Lower lobe of right lung (tissue), 2 donors: ENCODE results near the gene RASSF5. TPM values are rescaled to one million over a fixed set of nuclear protein-coding genes. Genes with fewer than 3 reads are reported as not detected.

Source experiments
- ATAC-seq, 2 donors: fragments of 200-7000 bp; cut with Tn5 transposase; one replicate each; pipeline ENCODE4 v1.9.1; 2020 to 2022; ENCODE audit warnings: mild to moderate bottlenecking in 2 of 2, moderate library complexity in 2 of 2
- DNase-seq: peaks from one replicate; pipeline ENCODE4 v3.0.0-alpha.2; 2020
- H3K27ac ChIP-seq: fragments of 200-600 bp; one replicate; pipeline ENCODE4 v1.8.0; 2022
- H3K27me3 ChIP-seq: fragments of 200-600 bp; one replicate; pipeline ENCODE4 v1.8.0; 2022; ENCODE audit warnings: low read depth
- H3K36me3 ChIP-seq: fragments of 200-600 bp; one replicate; pipeline ENCODE4 v1.8.0; 2022; ENCODE audit warnings: mild to moderate bottlenecking
- H3K4me1 ChIP-seq: fragments of 200-600 bp; one replicate; pipeline ENCODE4 v1.8.0; 2022
- H3K4me3 ChIP-seq: fragments of 200-600 bp; one replicate; pipeline ENCODE4 v1.8.0; 2022; ENCODE audit warnings: mild to moderate bottlenecking
- H3K9me3 ChIP-seq: fragments of 200-600 bp; one replicate; pipeline ENCODE4 v1.8.0; 2022
- CTCF ChIP-seq: fragments of 200-600 bp; IDR thresholded peaks from one replicate; pipeline ENCODE4 v1.8.0; 2022; ENCODE audit warnings: antibody characterized with exemption, mild to moderate bottlenecking
- intact Hi-C: fragments of 100-400 bp; cut with DNase I; formaldehyde crosslinking; loops from one replicate; pipeline ENCODE4 v1.11.0; 2022
- total RNA-seq: library from RNA; stranded (reverse); fragmentation: NEBNext Ultra II Directional; extraction: Animal tissue kit (Norgen Biotek cat#: 25700); gene quantifications from one replicate; pipeline ENCODE4 v1.2.1, GENCODE V29; 2021
- donor health status: DM: no; HTN: yes; CAD: no; lungs with severe emphysema.

Gene RASSF5
- total RNA-seq, 1 donor from 2014 or later = 48.2 TPM

- no peak for TF ChIP-seq CTCF
- DNase-seq (no peak), ATAC-seq (no peak)
- H3K27me3 ChIP-seq = no peaks in the 10 kb centered on the region
- H3K27ac ChIP-seq = no peak overlapping the region
- H3K9me3 ChIP-seq = no peaks in the 10 kb centered on the region
- H3K36me3 ChIP-seq = peaks cover 5% of the 10 kb centered on the region
- intact Hi-C loops = no loop called here
- H3K4me1 ChIP-seq = peaks cover 56% of the 10 kb centered on the region
- H3K4me3 ChIP-seq = no peak overlapping the region
Observed at GRCh38 chr1:206468571-206468970, 38.8 kb upstream of the RASSF5 start.

- no peak for ATAC-seq
- DNase-seq = no peak
- intact Hi-C loops = no loop called here
Observed at GRCh38 chr1:206469411-206469932, 37.9 kb upstream of the RASSF5 start.

GRCh38 chr1:206469933-206470691, 37.2 kb upstream of the RASSF5 start, which contains the start of gene IKBKE:
Gene IKBKE (plus strand): TSS chr1:206470476. CDS start chr1:206473228, 2,752 bp downstream.
- Histone ChIP-seq H3K36me3 (peaks cover 12% of the 10 kb centered on the region), H3K4me3 (peak within 1 kb of the TSS; percentile 67), H3K27me3 (no peaks in the 10 kb centered on the region), H3K4me1 (peaks cover 56% of the 10 kb centered on the region), H3K27ac (peak within 1 kb of the TSS; percentile 70), H3K9me3 (no peaks in the 10 kb centered on the region)
- ATAC-seq (peak; percentile 71 to 82), DNase-seq (peak; percentile 76)
- no peak for TF ChIP-seq CTCF
- intact Hi-C loops = no loop called here

More at GRCh38 chr1:206469411-206469932, 37.9 kb upstream of the RASSF5 start:
- Histone ChIP-seq H3K27me3 (no peaks in the 10 kb centered on the region), H3K4me3 (no peak overlapping the region), H3K27ac (no peak overlapping the region), H3K4me1 (peaks cover 56% of the 10 kb centered on the region), H3K36me3 (peaks cover 9% of the 10 kb centered on the region), H3K9me3 (no peaks in the 10 kb centered on the region)
- TF ChIP-seq CTCF = no peak

- no peaks in the 10 kb centered on the region for H3K27me3 ChIP-seq
- DNase-seq (no peak), ATAC-seq (peak; percentile 59 to 70)
- peak overlapping the region; percentile 70 for H3K27ac ChIP-seq
- intact Hi-C loops = no loop called here
- H3K9me3 ChIP-seq = no peaks in the 10 kb centered on the region
- peaks cover 56% of the 10 kb centered on the region for H3K4me1 ChIP-seq
- TF ChIP-seq CTCF = no peak
- H3K36me3 ChIP-seq = peaks cover 12% of the 10 kb centered on the region
- H3K4me3 ChIP-seq = peak overlapping the region; percentile 67
Observed at GRCh38 chr1:206470692-206471414, 36.5 kb upstream of the RASSF5 start.

- DNase-seq (no peak), ATAC-seq (no peak)
- no peak overlapping the region for H3K27ac ChIP-seq
- H3K4me3 ChIP-seq = peak overlapping the region; percentile 67
- intact Hi-C loops = no loop called here
- peaks cover 56% of the 10 kb centered on the region for H3K4me1 ChIP-seq
- no peaks in the 10 kb centered on the region for H3K9me3 ChIP-seq
- no peak for TF ChIP-seq CTCF
- peaks cover 15% of the 10 kb centered on the region for H3K36me3 ChIP-seq
- no peaks in the 10 kb centered on the region for H3K27me3 ChIP-seq
Observed at GRCh38 chr1:206471415-206471801, 35.9 kb upstream of the RASSF5 start.
